Muscle of back (tissue), 13 donors: ENCODE measurements around the gene UBE2Q2. TPM values are rescaled to one million over a fixed set of nuclear protein-coding genes. Genes with fewer than 3 reads are reported as not detected.
"Not testable (repeated sequence)": the region's sequence is repeated elsewhere in the genome, so short reads cannot be mapped to it uniquely, and the experiment has no call there.

Source experiments
- DNase-seq, 3 donors: peaks; one replicate each; pipeline versions ENCODE4 v3.0.0 to v3.0.0-alpha.2; 2013
- long read RNA-seq, 9 donors: transcript quantifications; one replicate each; lab custom pipeline, GENCODE V29; 2026
- polyA plus RNA-seq, 10 donors: library from polyadenylated mRNA; unstranded; fragments of 120-200 nt; gene quantifications; one replicate each; pipeline ENCODE4 v1.2.1, GENCODE V29; 2013; ENCODE audit not compliant: insufficient read length in 10 of 10

Gene UBE2Q2
- 10 to 100 TPM; 44.0 to 64.5 (median 56.1) TPM for polyA plus RNA-seq
- long read RNA-seq, donor 1: 0 reads
- long read RNA-seq, donor 2, transcript UBE2Q2-201 (13 exons, 3,130 nt): major isoform, 6 of 13 reads
- long read RNA-seq, donor 2, partial matches to known transcripts: 7 of 13 reads
- long read RNA-seq, donor 2, other reads (novel, unspliced or antisense): 0 of 13 reads
- long read RNA-seq, donor 3: 0 reads
- long read RNA-seq, donor 4, partial matches to known transcripts: 0 of 4 reads
- long read RNA-seq, donor 4, other reads (novel, unspliced or antisense): 0 of 4 reads
- long read RNA-seq, donor 5, partial matches to known transcripts: 0 of 5 reads
- long read RNA-seq, donor 5, other reads (novel, unspliced or antisense): 0 of 5 reads
- long read RNA-seq, donor 6, transcript UBE2Q2-201 (13 exons, 3,130 nt): major isoform, 6 of 9 reads
- long read RNA-seq, donor 6, partial matches to known transcripts: 0 of 9 reads
- long read RNA-seq, donor 6, other reads (novel, unspliced or antisense): 0 of 9 reads
- long read RNA-seq, donor 7, partial matches to known transcripts: 0 of 2 reads
- long read RNA-seq, donor 7, other reads (novel, unspliced or antisense): 0 of 2 reads
- long read RNA-seq, donor 8, partial matches to known transcripts: 0 of 2 reads
- long read RNA-seq, donor 8, other reads (novel, unspliced or antisense): 0 of 2 reads
- long read RNA-seq, donor 9, partial matches to known transcripts: 0 of 1 reads
- long read RNA-seq, donor 9, other reads (novel, unspliced or antisense): 0 of 1 reads

- peak; percentile 70 to 93 (median 86) for DNase-seq
These were observed at the start of gene UBE2Q2 for GRCh38 chr15:75842722-75843677. TSS of gene UBE2Q2 (plus strand) at chr15:75843447. CDS start at chr15:75843667, 220 bp downstream.

GRCh38 chr15:75796321-75796720 is 46.9 kb upstream of the UBE2Q2 start:
- DNase-seq: no peak

- DNase-seq: peak in 2 of 3 donors; percentile 28 to 59
These were observed 46.1 kb upstream of the UBE2Q2 start for GRCh38 chr15:75797146-75797545.

GRCh38 chr15:75799190-75799589 is 44.1 kb upstream of the UBE2Q2 start:
- no peak for DNase-seq

GRCh38 chr15:75800409-75800808 is 42.8 kb upstream of the UBE2Q2 start:
- DNase-seq: not testable (repeated sequence)

GRCh38 chr15:75801859-75802593 is 41.2 kb upstream of the UBE2Q2 start:
- peak; percentile 56 to 87 (median 80) for DNase-seq

- not testable (repeated sequence) for DNase-seq
These were observed 35.8 kb upstream of the UBE2Q2 start for GRCh38 chr15:75807486-75807885.

- DNase-seq: not testable (repeated sequence)
These were observed 35.2 kb upstream of the UBE2Q2 start for GRCh38 chr15:75808009-75808408.

- no peak for DNase-seq
These were observed 34.7 kb upstream of the UBE2Q2 start for GRCh38 chr15:75808563-75808962.

- DNase-seq: peak in 1 of 3 donors; percentile 17
These were observed 33.1 kb upstream of the UBE2Q2 start for GRCh38 chr15:75809986-75810750.

- no peak for DNase-seq
These were observed 32.3 kb upstream of the UBE2Q2 start for GRCh38 chr15:75810874-75811498.

GRCh38 chr15:75811626-75812025 is 31.6 kb upstream of the UBE2Q2 start:
- no peak for DNase-seq

GRCh38 chr15:75814794-75815193 is 28.5 kb upstream of the UBE2Q2 start:
- DNase-seq: no peak

GRCh38 chr15:75815811-75816719 is 27.2 kb upstream of the UBE2Q2 start:
- no peak for DNase-seq

GRCh38 chr15:75817138-75817935 is 25.9 kb upstream of the UBE2Q2 start:
- peak in 1 of 3 donors; percentile 24 for DNase-seq

- DNase-seq: no peak
These were observed 23.0 kb upstream of the UBE2Q2 start for GRCh38 chr15:75820206-75820605.

- DNase-seq: no peak
These were observed 21.4 kb upstream of the UBE2Q2 start for GRCh38 chr15:75821786-75822345.
